GM19452 (cell line): ENCODE measurements around the gene MCM9.
A peak's percentile ranks its signal among the peaks of the same experiment; 100 is the strongest.
"Not testable (repeated sequence)": the region's sequence is repeated elsewhere in the genome, so short reads cannot be mapped to it uniquely, and the experiment has no call there.

ENCODE experiments used
- ATAC-seq: cut with Tn5 transposase; IDR thresholded peaks from one replicate; pipeline ENCODE4 v1.9.1; 2021; ENCODE audit not compliant: unreplicated experiment

Gene MCM9

DNA sequence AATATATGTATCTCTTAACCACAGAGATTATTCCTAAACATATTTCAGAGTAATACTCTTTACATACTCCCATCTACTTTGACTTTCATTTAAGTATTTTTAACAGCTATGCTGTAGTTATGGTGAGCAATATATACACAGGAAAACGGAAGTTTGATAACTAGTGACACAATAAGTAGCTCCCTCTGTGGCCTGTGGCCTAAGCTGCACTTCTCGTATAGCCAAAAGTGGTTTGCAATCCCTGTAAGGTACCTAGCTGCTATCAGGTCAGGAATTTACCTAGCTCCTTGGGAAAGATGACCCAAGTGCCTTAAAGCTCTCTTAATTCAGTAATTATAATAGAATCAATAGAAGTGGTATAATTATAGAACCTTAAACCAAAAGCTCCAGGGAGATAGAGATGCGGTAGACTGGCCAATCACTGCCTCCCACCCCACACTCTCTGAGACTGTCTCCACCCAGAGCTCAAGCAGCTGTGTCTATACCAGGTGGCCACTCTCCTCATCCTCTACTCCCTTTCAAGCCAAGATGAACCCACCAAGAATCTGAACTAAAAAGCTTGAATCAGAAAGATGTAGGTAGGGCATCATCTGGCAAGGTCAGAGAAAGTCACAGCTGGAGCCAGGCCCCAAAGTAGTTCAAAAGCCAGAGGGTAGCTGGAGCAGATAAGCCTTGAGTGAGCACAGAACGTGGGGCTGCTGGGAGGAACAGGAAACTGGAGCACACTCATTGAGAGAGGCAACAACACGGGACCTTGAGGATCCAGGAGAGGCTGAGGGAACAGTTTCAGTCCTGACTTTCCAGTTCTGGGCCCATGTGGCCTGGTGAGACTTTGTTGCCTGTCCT, 125.9 kb downstream of the MCM9 start:
- no peak for ATAC-seq

DNA sequence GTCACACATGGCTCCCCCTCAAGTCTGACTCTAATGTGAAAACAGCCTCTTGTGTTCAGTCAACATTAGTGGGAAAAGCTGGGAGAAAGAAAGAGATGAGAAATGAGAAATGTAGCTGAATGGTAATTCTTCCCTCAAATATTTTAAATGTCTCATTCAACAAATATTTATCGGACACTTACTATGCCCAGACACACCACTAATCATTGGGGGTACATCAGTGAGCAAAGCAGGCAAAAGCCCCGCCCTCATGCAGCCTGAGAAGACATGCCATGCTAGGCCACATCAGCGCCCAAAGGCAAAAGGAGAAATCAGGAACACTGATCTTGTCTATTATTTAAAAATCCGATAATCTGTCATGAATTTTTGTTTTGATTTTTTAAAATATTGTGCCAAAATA, 130.9 kb downstream of the MCM9 start:
- ATAC-seq = no peak

DNA sequence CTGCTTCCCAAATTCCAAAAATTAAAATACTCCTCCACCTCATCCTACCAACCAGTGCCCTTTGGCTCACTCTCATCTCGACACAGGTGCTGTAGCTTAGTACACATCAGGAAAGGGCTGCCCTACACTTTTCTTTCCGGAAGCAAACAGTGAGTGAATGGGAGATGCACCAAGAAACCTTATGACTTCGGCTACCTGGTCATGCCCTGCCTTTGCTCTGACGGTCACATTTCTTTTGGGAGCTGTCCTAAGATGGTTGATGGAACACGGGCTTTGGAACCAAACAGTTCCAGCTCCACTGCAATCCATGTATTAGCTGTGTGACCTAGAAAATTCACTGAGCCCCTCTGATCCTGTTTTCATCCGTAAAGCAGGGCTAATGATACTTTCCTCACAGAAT, 133.7 kb downstream of the MCM9 start:
- no peak for ATAC-seq

DNA sequence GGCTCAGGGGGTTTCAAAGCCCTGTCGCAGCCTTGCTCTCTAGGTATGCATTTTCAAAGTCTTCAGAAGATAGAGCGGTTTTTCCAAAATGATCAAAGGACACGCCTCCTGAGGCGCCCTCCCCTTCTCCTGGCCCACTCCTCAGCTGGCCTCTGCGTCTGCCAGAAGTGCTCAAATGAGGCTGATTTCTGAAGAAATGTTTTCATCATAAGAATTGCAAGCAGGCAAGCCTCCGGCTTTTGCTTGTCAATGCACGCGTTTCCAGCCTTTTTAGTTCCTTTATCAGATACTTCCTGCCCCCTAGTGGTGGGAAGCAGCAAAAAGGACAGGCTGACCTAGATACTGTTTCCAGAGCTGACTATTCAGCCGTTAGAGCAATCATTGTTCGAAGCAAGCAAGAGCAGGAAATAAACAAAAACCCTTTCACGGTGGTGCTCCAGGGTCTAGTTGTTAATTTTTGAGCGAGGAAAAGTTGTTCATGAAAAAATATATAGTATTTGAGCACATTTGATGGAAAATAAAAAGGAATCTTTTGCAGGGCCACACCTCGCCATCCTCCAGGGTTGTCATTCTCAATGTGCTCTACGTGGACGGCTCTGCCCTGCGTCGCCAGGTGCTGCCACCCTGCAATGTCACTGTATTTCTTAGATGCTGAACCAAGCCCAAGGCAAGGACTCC, 134.4 kb downstream of the MCM9 start:
- ATAC-seq = peak; percentile 96

GRCh38 chr6:118799826-118800225, 135.1 kb downstream of the MCM9 start:
- ATAC-seq = no peak

DNA sequence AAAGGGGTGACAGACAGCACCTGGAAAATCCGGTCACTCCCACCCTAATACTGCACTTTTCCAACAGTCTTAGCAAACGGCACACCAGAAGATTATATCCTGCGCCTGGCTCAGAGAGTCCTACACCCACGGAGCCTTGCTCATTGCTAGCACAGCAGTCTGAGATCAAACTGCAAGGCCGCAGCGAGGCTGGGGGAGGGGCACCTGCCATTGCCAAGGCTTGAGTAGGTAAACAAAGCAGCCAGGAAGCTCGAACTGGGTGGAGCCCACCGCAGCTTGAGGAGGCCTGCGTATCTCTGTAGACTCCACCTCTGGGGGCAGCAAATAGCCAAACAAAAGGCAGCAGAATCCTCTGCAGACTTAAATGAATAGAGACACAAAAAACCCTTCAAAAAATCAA, 138.4 kb downstream of the MCM9 start:
- ATAC-seq = not testable (repeated sequence)

DNA sequence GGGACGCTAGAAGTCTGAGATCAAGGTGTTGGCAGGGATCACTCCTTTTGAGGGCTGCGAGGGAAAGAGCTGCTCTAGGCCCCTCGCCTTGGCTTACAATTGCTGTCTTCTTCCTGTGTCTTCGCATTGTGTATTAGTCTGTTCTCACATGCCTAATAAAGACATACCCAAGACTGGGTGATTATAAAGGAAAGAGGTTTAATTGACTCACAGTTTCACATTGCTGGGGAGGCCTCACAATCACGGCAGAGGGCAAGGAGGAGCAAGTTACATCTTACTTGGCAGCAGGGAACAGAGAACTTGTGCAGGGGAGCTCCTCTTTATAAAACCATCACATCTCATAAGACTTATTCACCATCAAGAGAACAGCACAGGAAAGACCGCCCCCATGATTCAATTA, 143.5 kb downstream of the MCM9 start:
- no peak for ATAC-seq

DNA sequence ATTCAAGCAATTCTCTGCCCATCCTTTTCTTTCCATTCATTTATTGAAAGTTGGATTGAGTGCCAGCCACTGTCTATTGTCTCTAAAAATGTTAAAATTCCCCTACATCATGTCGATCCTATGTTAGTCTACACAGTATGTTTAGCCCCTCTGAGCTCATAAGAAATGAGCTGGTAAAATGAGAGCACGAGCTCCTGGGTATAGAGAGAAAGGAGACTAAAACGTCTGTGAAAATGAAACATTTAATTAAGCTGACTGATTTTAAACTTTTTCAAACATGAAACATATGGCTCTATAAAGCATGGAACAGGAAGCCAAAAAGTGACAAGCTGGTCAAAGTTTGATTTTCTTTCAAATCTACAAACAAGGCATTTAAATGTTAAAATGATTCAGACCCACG, 145.0 kb downstream of the MCM9 start:
- no peak for ATAC-seq

- no peak for ATAC-seq
Measured at GRCh38 chr6:118789419-118789818, 145.5 kb downstream of the MCM9 start.

GRCh38 chr6:118788702-118789101, 146.3 kb downstream of the MCM9 start:
- ATAC-seq = no peak

DNA sequence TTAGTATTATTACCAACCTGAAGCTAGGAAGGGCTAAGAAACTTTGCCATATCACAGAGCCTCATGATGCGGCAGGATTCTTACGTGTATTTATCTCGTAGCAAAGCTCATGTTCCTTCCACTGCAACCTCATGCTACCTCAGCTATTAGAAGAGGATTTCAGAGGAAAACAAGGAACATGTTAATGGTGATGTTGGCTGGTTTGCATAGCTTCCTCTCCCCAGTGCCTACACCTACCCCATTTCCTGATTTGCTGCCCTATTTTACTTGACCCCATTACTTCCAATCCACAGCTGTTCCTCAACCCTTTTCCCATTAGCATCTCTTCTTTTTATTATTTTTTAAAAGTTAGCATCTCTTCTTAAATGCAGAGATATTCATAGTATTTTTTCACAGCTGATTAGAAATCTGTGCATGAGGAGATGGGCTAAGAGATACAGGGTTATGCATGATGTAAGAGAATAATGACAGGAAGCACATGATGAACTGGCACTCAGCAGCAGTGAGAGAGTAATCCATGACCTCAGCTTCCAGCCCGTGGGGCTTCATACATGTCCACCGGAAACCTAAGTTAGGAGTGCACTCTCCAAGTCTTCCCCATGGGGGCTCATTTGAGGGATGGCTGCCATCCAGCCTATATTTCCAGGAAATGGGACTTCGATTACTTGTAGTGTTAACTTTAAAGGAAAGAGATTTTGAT, 147.1 kb downstream of the MCM9 start:
- no peak for ATAC-seq

- ATAC-seq = no peak
Measured at GRCh38 chr6:118786596-118787453, 148.1 kb downstream of the MCM9 start.

DNA sequence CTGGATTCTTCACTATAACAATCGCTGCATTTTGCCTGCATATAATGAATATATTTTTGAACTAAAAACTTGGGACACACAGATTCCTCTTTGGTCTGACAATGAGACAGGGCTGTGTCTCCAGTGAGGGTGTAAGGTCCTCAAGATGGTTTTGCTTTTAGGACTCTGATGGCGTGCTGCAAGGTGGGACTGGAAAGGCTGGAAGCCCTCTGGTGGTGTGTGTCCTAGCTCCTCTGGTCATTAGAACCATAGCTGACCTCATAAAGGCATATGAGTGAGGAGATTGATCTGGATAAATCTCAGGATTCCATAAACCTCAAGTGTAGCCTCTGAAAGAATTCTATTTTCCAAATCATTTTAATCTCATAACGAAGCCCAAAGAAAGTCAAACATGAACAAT, 149.4 kb downstream of the MCM9 start:
- no peak for ATAC-seq

DNA sequence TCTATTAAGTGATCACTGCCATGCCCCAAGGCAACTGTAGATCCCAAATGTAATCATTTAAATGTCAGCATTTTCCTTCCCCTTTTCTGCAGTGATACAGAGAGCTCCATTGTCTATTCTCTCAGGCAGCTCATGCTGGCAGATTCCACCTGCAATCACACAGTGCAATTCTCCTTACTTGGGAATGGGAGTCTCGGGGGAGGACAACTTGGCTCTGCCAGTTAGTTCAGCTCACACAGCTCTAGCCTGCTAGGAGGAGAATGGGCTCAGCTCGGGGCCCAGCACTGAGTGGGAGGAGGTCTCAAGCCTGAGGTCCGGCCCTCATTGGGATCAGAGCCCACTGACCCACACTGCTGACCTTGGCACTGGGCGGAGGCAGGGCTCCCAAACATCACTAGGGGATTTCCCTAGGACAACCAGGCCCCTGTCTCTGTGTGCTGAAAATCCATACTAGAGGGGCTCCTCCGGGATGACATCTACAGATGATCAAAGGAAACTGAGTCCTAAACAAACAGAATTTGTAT, 150.3 kb downstream of the MCM9 start:
- no peak for ATAC-seq

DNA sequence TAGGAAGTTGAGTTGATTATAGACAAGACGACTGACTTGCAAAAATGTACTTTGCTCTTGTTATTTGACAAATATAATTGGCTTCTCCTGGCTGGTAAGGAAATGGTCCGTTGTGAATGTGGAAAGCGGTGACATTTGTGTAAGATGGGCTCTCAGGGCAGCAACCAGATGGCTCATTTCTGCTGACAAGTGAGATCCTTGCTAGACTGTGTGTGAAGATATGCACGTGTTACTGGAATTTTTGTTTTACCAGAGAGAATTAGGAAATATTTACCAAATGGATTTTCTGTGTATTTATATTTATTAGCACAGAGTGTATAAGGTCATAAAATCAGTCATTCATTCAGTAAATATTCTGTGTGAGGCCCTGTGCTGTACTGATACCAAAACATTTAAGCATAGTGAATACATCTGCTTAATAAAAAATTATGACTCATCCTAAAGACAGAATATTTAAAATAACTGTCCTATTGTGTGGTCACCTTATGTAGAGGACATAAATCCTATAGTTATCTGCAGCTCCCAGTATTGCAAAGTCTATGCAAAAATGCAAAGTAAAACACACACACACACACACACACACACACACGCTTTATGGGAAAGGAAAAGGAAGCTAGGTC, 150.9 kb downstream of the MCM9 start:
- ATAC-seq = no peak

GRCh38 chr6:118782651-118783050, 152.3 kb downstream of the MCM9 start:
- ATAC-seq = no peak

DNA sequence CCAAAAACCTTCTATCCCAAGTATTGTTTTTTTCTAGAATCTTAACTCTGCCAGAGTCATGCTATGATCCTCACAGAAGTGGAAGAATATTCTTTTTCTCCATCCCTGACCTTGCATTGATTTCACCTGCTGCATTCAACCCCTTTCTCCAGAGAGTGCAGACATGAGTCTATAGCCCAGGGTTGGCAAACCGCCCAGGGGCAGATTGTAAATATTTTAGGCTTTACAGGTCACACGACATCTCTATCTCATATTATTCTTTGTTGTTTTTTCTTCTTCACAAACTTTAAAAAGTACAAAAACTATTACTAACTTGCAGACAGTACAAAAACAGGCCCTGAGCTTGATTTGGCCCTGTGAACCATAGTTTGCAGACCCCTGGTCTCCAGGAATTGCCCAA, 153.1 kb downstream of the MCM9 start:
- no peak for ATAC-seq

DNA sequence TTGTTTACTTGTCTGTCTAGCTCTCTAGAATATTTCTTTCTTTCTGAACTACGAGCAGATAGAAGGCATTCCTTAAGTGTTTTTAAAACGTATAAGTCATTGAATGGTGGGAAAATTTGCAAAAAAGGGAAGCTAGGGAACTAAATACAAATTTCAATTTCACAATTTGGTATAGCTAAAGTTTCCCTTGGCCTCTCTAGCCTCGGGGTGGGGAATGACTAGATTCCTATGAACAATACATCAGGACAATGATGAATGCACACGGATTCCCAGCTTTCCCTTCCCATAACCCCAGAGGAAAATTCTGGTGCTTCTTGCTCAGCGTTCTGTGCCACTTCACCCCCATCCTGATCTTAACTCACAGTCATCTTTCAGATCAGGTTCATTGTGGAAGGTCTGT, 154.3 kb downstream of the MCM9 start:
- ATAC-seq = no peak

GRCh38 chr6:118776607-118777549, 158.1 kb downstream of the MCM9 start:
- ATAC-seq = peak; percentile 80
